Neuronal stem cell (in vitro differentiated cells): ENCODE results near the gene SEL1L3.

Experiments
- DNase-seq: peaks from one replicate; pipeline ENCODE4 v3.0.0-alpha.2; 2013; ENCODE audit warnings: low spot score
- H2AFZ ChIP-seq: one replicate; pipeline ENCODE4 v1.6.1; 2013; ENCODE audit warnings: mild to moderate bottlenecking, low read length, inconsistent platforms
- H2AK5ac ChIP-seq: 2 replicates; pipeline ENCODE4 v1.6.1; 2013; ENCODE audit warnings: low read depth, mild to moderate bottlenecking, inconsistent platforms, low read length, moderate library complexity, mixed read lengths
- H2BK120ac ChIP-seq: 2 replicates; pipeline ENCODE4 v1.6.1; 2013; ENCODE audit warnings: low read depth, mild to moderate bottlenecking, inconsistent platforms, low read length, moderate library complexity, mixed read lengths
- H2BK12ac ChIP-seq: one replicate; pipeline ENCODE4 v1.6.1; 2013; ENCODE audit warnings: low read length, inconsistent platforms
- H2BK15ac ChIP-seq: 2 replicates; pipeline ENCODE4 v1.6.1; 2013; ENCODE audit warnings: mild to moderate bottlenecking, low read length, inconsistent platforms, mixed read lengths
- H2BK5ac ChIP-seq: one replicate; pipeline ENCODE4 v1.6.1; 2013; ENCODE audit warnings: inconsistent platforms, mild to moderate bottlenecking, low read length, moderate library complexity
- H3K14ac ChIP-seq: one replicate; pipeline ENCODE4 v1.6.1; 2013; ENCODE audit warnings: low read length, inconsistent platforms
- H3K18ac ChIP-seq: 2 replicates; pipeline ENCODE4 v1.6.1; 2013; ENCODE audit warnings: low read length, inconsistent platforms
- H3K23ac ChIP-seq: 2 replicates; pipeline ENCODE4 v1.6.1; 2013; ENCODE audit warnings: low read depth, mild to moderate bottlenecking, mixed read lengths, low read length, inconsistent platforms; ENCODE audit not compliant: poor library complexity
- H3K27ac ChIP-seq: replicated peaks from 3 replicates; pipeline ENCODE4 v1.5.1; 2013; ENCODE audit warnings: low read length, inconsistent platforms
- H3K27me3 ChIP-seq, 3 experiments: 2 replicates each; pipeline ENCODE4 v1.6.1; 2013; ENCODE audit warnings: low read length in 3 of 3, mild to moderate bottlenecking in 2 of 3, inconsistent platforms in 1 of 3, low read depth in 1 of 3, mixed read lengths in 1 of 3, moderate library complexity in 1 of 3; ENCODE audit not compliant: control insufficient read depth in 3 of 3, insufficient read depth in 3 of 3
- H3K36me3 ChIP-seq, 2 donors: replicated peaks in 1 of 2; 2 replicates each; pipeline ENCODE4 v1.6.1; 2013; ENCODE audit warnings: low read length in 2 of 2; ENCODE audit not compliant: control insufficient read depth in 2 of 2, insufficient read depth in 2 of 2
- H3K4ac ChIP-seq: 2 replicates; pipeline ENCODE4 v1.6.1; 2013; ENCODE audit warnings: inconsistent platforms, mild to moderate bottlenecking, low read length, moderate library complexity
- H3K4me1 ChIP-seq, 2 donors: 1 replicate in 1 of 2; 2 replicates in 1 of 2; pipeline ENCODE4 v1.6.1; 2013; ENCODE audit warnings: low read length in 2 of 2, low read depth in 1 of 2; ENCODE audit not compliant: control insufficient read depth in 2 of 2, insufficient read depth in 1 of 2
- H3K4me2 ChIP-seq: one replicate; pipeline ENCODE4 v1.6.1; 2013; ENCODE audit warnings: mild to moderate bottlenecking, low read length, inconsistent platforms; ENCODE audit not compliant: insufficient read depth, poor library complexity, severe bottlenecking
- H3K4me3 ChIP-seq, 2 donors: 2 replicates each; pipeline ENCODE4 v1.5.1; 2013; ENCODE audit warnings: low read length in 2 of 2, mild to moderate bottlenecking in 2 of 2, inconsistent platforms in 1 of 2, moderate library complexity in 1 of 2
- H3K79me1 ChIP-seq: one replicate; pipeline ENCODE4 v1.6.1; 2013; ENCODE audit warnings: low read depth, mild to moderate bottlenecking, inconsistent platforms, low read length, moderate library complexity
- H3K9ac ChIP-seq: one replicate; pipeline ENCODE4 v1.6.1; 2013; ENCODE audit warnings: mild to moderate bottlenecking, low read depth, low read length, inconsistent platforms; ENCODE audit not compliant: poor library complexity
- H3K9me3 ChIP-seq, 2 donors: replicated peaks in 1 of 2; 2 replicates each; pipeline versions ENCODE3 to v1.6.1; 2013; ENCODE audit warnings: low read length in 2 of 2, mild to moderate bottlenecking in 2 of 2, inconsistent platforms in 1 of 2, low read depth in 1 of 2, mixed read lengths in 1 of 2, moderate library complexity in 1 of 2; ENCODE audit not compliant: control insufficient read depth in 2 of 2, insufficient read depth in 1 of 2
- H4K8ac ChIP-seq: one replicate; pipeline ENCODE4 v1.6.1; 2013; ENCODE audit warnings: low read depth, mild to moderate bottlenecking, inconsistent platforms, low read length, moderate library complexity
- H4K91ac ChIP-seq: one replicate; pipeline ENCODE4 v1.6.1; 2013; ENCODE audit warnings: low read length, low read depth, mild to moderate bottlenecking, inconsistent platforms; ENCODE audit not compliant: poor library complexity
- WGBS, 2 donors: extraction: QIAGEN DNeasy Blood & Tissue Kit; methylation state at CpG; one replicate each; pipeline ENCODE4 v1.1.7; 2013; ENCODE audit warnings: missing lambda C conversion rate in 2 of 2, mixed read lengths in 1 of 2; ENCODE audit not compliant: insufficient read length in 2 of 2, insufficient replicate concordance in 1 of 2; ENCODE audit errors: extremely low coverage in 2 of 2; 5-methylcytosine and 5-hydroxymethylcytosine counted together

The SEL1L3 gene

DNA sequence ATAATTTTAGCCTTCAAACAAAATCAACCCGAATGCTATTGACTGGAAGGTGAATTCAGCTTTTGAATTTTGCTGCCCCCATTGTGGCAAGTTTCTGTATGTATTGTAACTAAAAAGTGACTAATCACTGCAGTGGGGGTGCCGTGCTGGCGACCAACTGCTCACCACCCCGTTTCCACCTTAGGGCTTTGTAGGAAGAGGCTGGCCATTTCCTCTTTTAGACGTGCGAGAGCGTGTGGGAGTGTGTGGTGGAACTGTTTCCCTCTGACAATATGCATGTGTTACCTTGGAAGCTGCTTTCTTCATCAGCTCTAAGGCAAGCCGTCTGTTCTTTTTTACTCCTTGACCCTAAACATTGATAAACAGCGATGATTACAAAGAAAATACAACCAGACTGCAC lies 78.8 kb downstream of the SEL1L3 start:
- H4K8ac ChIP-seq: no peak overlapping the region
- no peak overlapping the region for H2BK5ac ChIP-seq
- peaks cover 3 to 4% of the 10 kb centered on the region in 2 donors for H3K4me1 ChIP-seq
- H3K9ac ChIP-seq: no peak overlapping the region
- H2BK120ac ChIP-seq: no peak overlapping the region
- no peak overlapping the region for H3K27ac ChIP-seq
- H2BK12ac ChIP-seq: no peak overlapping the region
- H4K91ac ChIP-seq: no peak overlapping the region
- peaks cover 0 to 7% of the 10 kb centered on the region in 2 donors for H3K36me3 ChIP-seq
- no peaks in the 10 kb centered on the region for H3K79me1 ChIP-seq
- H3K23ac ChIP-seq: no peak overlapping the region
- H3K18ac ChIP-seq: no peak overlapping the region
- no peak overlapping the region for H2BK15ac ChIP-seq
- H3K27me3 ChIP-seq: no peaks in the 10 kb centered on the region
- no peak for DNase-seq
- H2AFZ ChIP-seq: peak overlapping the region; percentile 55
- no peak overlapping the region for H3K4ac ChIP-seq
- H2AK5ac ChIP-seq: no peak overlapping the region
- H3K4me2 ChIP-seq: no peak overlapping the region
- H3K9me3 ChIP-seq: no peaks in the 10 kb centered on the region
- H3K4me3 ChIP-seq: no peak overlapping the region
- no peak overlapping the region for H3K14ac ChIP-seq
- no CpG with 5 or more reads among the region's 9 CpGs for WGBS, 2 donors

DNA sequence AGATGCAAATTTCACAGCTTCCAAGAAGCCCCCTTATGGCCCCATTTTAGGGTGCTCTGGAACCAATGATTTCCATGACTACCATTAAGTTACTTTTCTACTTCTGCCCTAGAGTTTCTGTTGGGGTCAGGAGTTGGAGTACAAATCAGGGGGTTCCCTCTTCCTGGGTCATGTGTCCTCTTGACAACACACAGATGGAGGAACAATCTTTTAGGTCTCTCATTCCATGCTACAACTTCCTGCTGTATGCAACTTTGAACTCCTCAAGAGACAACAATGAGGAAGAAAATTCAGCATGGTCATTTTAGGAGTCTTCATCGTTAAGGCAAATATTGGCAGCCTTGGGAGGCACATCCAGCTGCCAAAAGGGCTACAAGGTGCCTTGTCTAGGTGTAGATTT lies 79.7 kb downstream of the SEL1L3 start:
- peaks cover 0 to 7% of the 10 kb centered on the region in 2 donors for H3K36me3 ChIP-seq
- H3K9ac ChIP-seq: no peak overlapping the region
- DNase-seq: no peak
- peaks cover 0 to 3% of the 10 kb centered on the region in 2 donors for H3K4me1 ChIP-seq
- no peak overlapping the region for H3K27ac ChIP-seq
- no peak overlapping the region for H3K23ac ChIP-seq
- H3K4ac ChIP-seq: no peak overlapping the region
- H3K18ac ChIP-seq: no peak overlapping the region
- H2BK5ac ChIP-seq: no peak overlapping the region
- H2BK12ac ChIP-seq: no peak overlapping the region
- no peak overlapping the region for H2AK5ac ChIP-seq
- no peak overlapping the region for H4K8ac ChIP-seq
- no peak overlapping the region for H2BK120ac ChIP-seq
- WGBS, 2 donors: no CpG with 5 or more reads among the region's 1 CpG
- no peaks in the 10 kb centered on the region for H3K9me3 ChIP-seq
- no peak overlapping the region for H2BK15ac ChIP-seq
- no peak overlapping the region for H3K4me2 ChIP-seq
- no peak overlapping the region for H2AFZ ChIP-seq
- no peak overlapping the region for H3K4me3 ChIP-seq
- no peak overlapping the region for H4K91ac ChIP-seq
- no peak overlapping the region for H3K14ac ChIP-seq
- H3K79me1 ChIP-seq: no peaks in the 10 kb centered on the region
- H3K27me3 ChIP-seq: no peaks in the 10 kb centered on the region

DNA sequence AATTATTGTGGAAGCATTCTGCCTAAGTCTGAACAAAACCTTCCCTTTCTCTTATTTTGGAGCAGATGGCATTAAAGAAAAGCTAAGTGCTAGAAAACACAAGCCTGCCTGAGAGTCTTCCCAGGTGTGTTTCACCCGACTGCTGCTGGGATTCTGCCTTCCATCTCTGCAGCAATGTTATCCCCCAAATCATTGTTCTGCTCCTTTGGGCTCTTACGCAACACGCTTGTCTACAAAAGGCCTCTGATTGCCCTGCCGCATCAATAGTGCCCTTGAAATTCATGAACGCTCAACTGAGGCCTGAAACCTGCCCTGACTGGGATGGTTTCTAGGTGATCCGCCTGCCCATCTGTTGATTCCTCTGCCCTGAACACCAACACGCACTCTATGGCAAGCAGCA lies 80.3 kb downstream of the SEL1L3 start:
- H2AFZ ChIP-seq: no peak overlapping the region
- H3K79me1 ChIP-seq: no peaks in the 10 kb centered on the region
- no peak overlapping the region for H3K23ac ChIP-seq
- no peak overlapping the region for H3K9ac ChIP-seq
- H3K4me1 ChIP-seq: peaks cover 0 to 3% of the 10 kb centered on the region in 2 donors
- no peak overlapping the region for H4K8ac ChIP-seq
- H3K4ac ChIP-seq: no peak overlapping the region
- peaks cover 0 to 7% of the 10 kb centered on the region in 2 donors for H3K36me3 ChIP-seq
- no peak overlapping the region for H2BK15ac ChIP-seq
- H2BK120ac ChIP-seq: no peak overlapping the region
- H3K27me3 ChIP-seq: no peaks in the 10 kb centered on the region
- no peak overlapping the region for H4K91ac ChIP-seq
- WGBS, 2 donors: no CpG with 5 or more reads among the region's 7 CpGs
- no peak overlapping the region for H3K27ac ChIP-seq
- no peak overlapping the region for H2AK5ac ChIP-seq
- H2BK12ac ChIP-seq: no peak overlapping the region
- no peak overlapping the region for H3K18ac ChIP-seq
- H3K4me3 ChIP-seq: no peak overlapping the region
- H2BK5ac ChIP-seq: no peak overlapping the region
- no peaks in the 10 kb centered on the region for H3K9me3 ChIP-seq
- no peak overlapping the region for H3K4me2 ChIP-seq
- H3K14ac ChIP-seq: no peak overlapping the region
- DNase-seq: no peak

GRCh38 chr4:25779021-25779420 lies 83.8 kb downstream of the SEL1L3 start:
- Histone ChIP-seq H3K4me3 (no peak overlapping the region), H3K4ac (no peak overlapping the region), H3K36me3 (peaks cover 0 to 7% of the 10 kb centered on the region in 2 donors), H2BK12ac (no peak overlapping the region), H3K4me1 (peaks cover 0 to 3% of the 10 kb centered on the region in 2 donors), H2AK5ac (no peak overlapping the region), H3K9me3 (peaks cover 0 to 4% of the 10 kb centered on the region in 2 donors), H3K27me3 (no peaks in the 10 kb centered on the region), H3K4me2 (no peak overlapping the region), H3K9ac (no peak overlapping the region), H3K18ac (no peak overlapping the region), H3K79me1 (no peaks in the 10 kb centered on the region), H2BK15ac (no peak overlapping the region), H4K91ac (no peak overlapping the region), H2BK120ac (no peak overlapping the region), H2AFZ (no peak overlapping the region), H3K23ac (no peak overlapping the region), H4K8ac (no peak overlapping the region), H3K27ac (no peak overlapping the region), H2BK5ac (no peak overlapping the region), H3K14ac (no peak overlapping the region)
- no CpG with 5 or more reads among the region's 4 CpGs for WGBS, 2 donors
- DNase-seq: no peak
